K562 (cell line): ENCODE results near the gene ANO1. TPM values are rescaled to one million over a fixed set of nuclear protein-coding genes. Genes with fewer than 3 reads are reported as not detected.

Source experiments
- ARID1B ChIP-seq: fragments of 450-650 bp; IDR thresholded peaks from 2 replicates; pipeline ENCODE4 v1.6.1; 2016; ENCODE audit warnings: antibody characterized with exemption, mild to moderate bottlenecking, inconsistent platforms
- ATF1 ChIP-seq, 2 experiments: fragments of 450-650 bp in 1 of 2; IDR thresholded peaks; 2 replicates each; pipeline ENCODE4 v1.6.1; 2016; ENCODE audit warnings: missing compliant biosample characterization in 1 of 2, missing genetic modification characterization in 1 of 2
- CBFA2T2 ChIP-seq: fragments of 450-650 bp; conservative IDR thresholded peaks from 2 replicates; pipeline ENCODE4 v1.6.1; 2017; ENCODE audit warnings: mild to moderate bottlenecking
- COPS2 ChIP-seq: fragments of 450-650 bp; conservative IDR thresholded peaks from 2 replicates; pipeline ENCODE4 v1.6.1; 2016; ENCODE audit warnings: mild to moderate bottlenecking, moderate library complexity
- DACH1 ChIP-seq: fragments of 450-650 bp; IDR thresholded peaks from 2 replicates; pipeline ENCODE4 v1.6.1; 2018; ENCODE audit not compliant: partially characterized antibody
- FOXM1 ChIP-seq, 2 experiments: fragments of 450-650 bp in 1 of 2; sonication (generic) in 1 of 2; formaldehyde crosslinking in 1 of 2; IDR thresholded peaks; 2 replicates each; pipeline versions ENCODE4 v1.6.1 to v1.9.0; 2017 to 2022; ENCODE audit warnings: low read depth in 2 of 2, mild to moderate bottlenecking in 2 of 2, missing genetic modification reagents in 1 of 2, moderate library complexity in 1 of 2
- HDAC6 ChIP-seq: IDR thresholded peaks from 2 replicates; pipeline ENCODE4 v1.6.1; 2012; ENCODE audit warnings: low read depth, mild to moderate bottlenecking, control low read depth, inconsistent platforms, low read length, moderate library complexity
- HIVEP1 ChIP-seq: fragments of 250-450 bp; sonication (Bioruptor Pico); IDR thresholded peaks from 2 replicates; pipeline ENCODE4 v1.4.0; 2020; ENCODE audit warnings: mild to moderate bottlenecking
- KAT7 ChIP-seq: sonication (generic); formaldehyde crosslinking; IDR thresholded peaks from 2 replicates; pipeline ENCODE4 v1.8.0; 2022; ENCODE audit warnings: missing genetic modification reagents, mild to moderate bottlenecking, borderline replicate concordance
- MTA1 ChIP-seq: fragments of 450-650 bp; IDR thresholded peaks from 2 replicates; pipeline ENCODE4 v1.6.1; 2017; ENCODE audit warnings: borderline replicate concordance
- RBFOX2 ChIP-seq: fragments of 200-400 bp; formaldehyde crosslinking; IDR thresholded peaks from 2 replicates; pipeline ENCODE4 v1.6.1; 2017; ENCODE audit warnings: low read depth, mild to moderate bottlenecking, low read length, moderate library complexity
- RBM39 ChIP-seq: fragments of 200-400 bp; formaldehyde crosslinking; optimal IDR thresholded peaks from 2 replicates; pipeline ENCODE3; 2018; ENCODE audit warnings: low read depth, low read length
- SLC30A9 ChIP-seq: fragments of 250-450 bp; sonication (Bioruptor Pico); IDR thresholded peaks from 2 replicates; pipeline ENCODE4 v1.8.0; 2022; ENCODE audit warnings: mild to moderate bottlenecking, moderate library complexity
- SMARCB1 ChIP-seq: IDR thresholded peaks from 2 replicates; pipeline ENCODE4 v1.6.1; 2011; ENCODE audit warnings: improper control_type of control experiment, low read depth; ENCODE audit not compliant: insufficient read length
- SRSF3 ChIP-seq: fragments of 200-400 bp; formaldehyde crosslinking; IDR thresholded peaks from 2 replicates; pipeline ENCODE4 v1.6.1; 2016; ENCODE audit warnings: mild to moderate bottlenecking, low read length, moderate library complexity; ENCODE audit not compliant: insufficient read depth
- TBP ChIP-seq: optimal IDR thresholded peaks from 2 replicates; pipeline ENCODE3; 2011; ENCODE audit warnings: low read depth, low read length, improper control_type of control experiment
- TRIM28 ChIP-seq: fragments of 450-650 bp; IDR thresholded peaks from 2 replicates; pipeline ENCODE4 v1.6.1; 2017
- TSC22D4 ChIP-seq: fragments of 450-650 bp; IDR thresholded peaks from 2 replicates; pipeline ENCODE4 v1.6.1; 2016; ENCODE audit warnings: missing genetic modification characterization, missing biosample characterization, control low read depth
- U2AF2 ChIP-seq: fragments of 200-400 bp; formaldehyde crosslinking; optimal IDR thresholded peaks from 2 replicates; pipeline ENCODE3; 2017; ENCODE audit warnings: low read depth, mild to moderate bottlenecking, low read length
- ZNF121 ChIP-seq: sonication (generic); formaldehyde crosslinking; conservative IDR thresholded peaks from 2 replicates; pipeline ENCODE4 v1.8.0; 2022; ENCODE audit warnings: missing genetic modification reagents
- ZNF146 ChIP-seq: IDR thresholded peaks from one replicate; pipeline ENCODE4 v1.6.1; 2018; ENCODE audit warnings: missing compliant biosample characterization; ENCODE audit not compliant: unreplicated experiment
- ZNF551 ChIP-seq: fragments of 250-450 bp; sonication (Bioruptor Pico); IDR thresholded peaks from 2 replicates; pipeline ENCODE4 v1.5.0; 2021; ENCODE audit warnings: mild to moderate bottlenecking, moderate library complexity
- polyA plus RNA-seq, 8 experiments: library from polyadenylated mRNA; depleted of rRNA in 4 of 8; stranded (reverse) in 5 of 8; unstranded in 3 of 8; fragments of >200 nt; fragmentation: Nextera tagmentation in 2 of 8; fragmentation: Illumina TruSeq in 1 of 8; extraction: Ambion mirVana in 2 of 8; extraction: Trizol in 1 of 8; gene quantifications; 2 replicates each; pipeline versions ENCODE4 v1.2.1 to v1.2.3, GENCODE V29; 2011 to 2014; ENCODE audit warnings: inconsistent platforms in 1 of 8, missing spikeins in 1 of 8
- total RNA-seq, 7 experiments: library from RNA; depleted of rRNA in 6 of 7; stranded (reverse); fragments of >200 nt in 6 of 7; fragmentation: Illumina TruSeq in 2 of 7; extraction: Trizol in 2 of 7; gene quantifications; 2 replicates each; pipeline versions ENCODE4 v1.2.1 to v1.2.3, GENCODE V29; 2011 to 2021; ENCODE audit warnings: low replicate concordance in 1 of 7
- TF ChIP-seq, protein P1 (sequence below): fragments of 450-650 bp; IDR thresholded peaks from 2 replicates; pipeline ENCODE4 v1.6.1; 2016; ENCODE audit warnings: low read depth

Gene ANO1
- total and polyA plus RNA-seq, 9 of the 15 experiments (the other 6 are each of a cell fraction or from before 2014, with no cell fraction given), result not detected

DNA sequence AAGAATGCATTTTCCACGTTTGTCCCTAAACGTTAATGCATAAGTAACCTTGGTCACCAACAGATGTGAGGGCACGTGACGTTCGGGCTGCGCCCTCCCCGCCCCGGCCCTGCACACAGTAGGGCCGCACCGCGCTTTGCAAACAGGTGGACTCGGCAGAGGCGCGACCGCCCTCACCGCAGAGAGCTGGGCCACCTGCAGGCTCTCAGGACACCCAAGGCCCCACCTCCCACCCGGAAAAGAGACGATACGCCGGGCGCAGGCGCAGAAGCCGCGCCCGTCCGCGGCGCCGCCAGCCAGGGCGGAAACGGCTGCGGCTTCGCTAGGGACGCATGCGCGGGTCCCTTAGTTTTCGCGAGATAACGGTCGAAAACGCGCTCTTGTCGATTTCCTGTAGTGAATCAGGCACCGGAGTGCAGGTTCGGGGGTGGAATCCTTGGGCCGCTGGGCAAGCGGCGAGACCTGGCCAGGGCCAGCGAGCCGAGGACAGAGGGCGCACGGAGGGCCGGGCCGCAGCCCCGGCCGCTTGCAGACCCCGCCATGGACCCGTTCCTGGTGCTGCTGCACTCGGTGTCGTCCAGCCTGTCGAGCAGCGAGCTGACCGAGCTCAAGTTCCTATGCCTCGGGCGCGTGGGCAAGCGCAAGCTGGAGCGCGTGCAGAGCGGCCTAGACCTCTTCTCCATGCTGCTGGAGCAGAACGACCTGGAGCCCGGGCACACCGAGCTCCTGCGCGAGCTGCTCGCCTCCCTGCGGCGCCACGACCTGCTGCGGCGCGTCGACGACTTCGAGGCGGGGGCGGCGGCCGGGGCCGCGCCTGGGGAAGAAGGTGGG, 125.0 kb downstream of the ANO1 start, which contains the start of gene FADD (continued):
- no peak for TF ChIP-seq COPS2
- no peak for TF ChIP-seq DACH1
- TF ChIP-seq KAT7 (CRISPR knock-in tag), result peak; percentile 27; the same call in 1 of the 2 replicates
- no peak for TF ChIP-seq TRIM28
- TF ChIP-seq RBFOX2, result peak; percentile 99
- TF ChIP-seq CBFA2T2, result no peak; the same call in 1 of the 2 replicates
- no peak for TF ChIP-seq SLC30A9 (CRISPR knock-in tag)
- TF ChIP-seq U2AF2, result no peak
- TF ChIP-seq FOXM1 (IDR thresholded peaks at IDR 0.05; ENCODE audit: low read depth), result no peak
- no peak for TF ChIP-seq FOXM1 (CRISPR knock-in tag; IDR thresholded peaks at IDR 0.05; ENCODE audit: low read depth)
- TF ChIP-seq SMARCB1, result no peak
- no peak for TF ChIP-seq MTA1
- TF ChIP-seq TBP, result peak; percentile 78
- TF ChIP-seq ZNF146 (CRISPR knock-in tag), result no peak
- TF ChIP-seq ATF1 (CRISPR knock-in tag; IDR thresholded peaks at IDR 0.05), result no peak
- no peak; the same call in 1 of the 2 replicates for TF ChIP-seq ATF1 (tag; IDR thresholded peaks at IDR 0.05)
- TF ChIP-seq HDAC6, result no peak
- TF ChIP-seq, protein P1, sequence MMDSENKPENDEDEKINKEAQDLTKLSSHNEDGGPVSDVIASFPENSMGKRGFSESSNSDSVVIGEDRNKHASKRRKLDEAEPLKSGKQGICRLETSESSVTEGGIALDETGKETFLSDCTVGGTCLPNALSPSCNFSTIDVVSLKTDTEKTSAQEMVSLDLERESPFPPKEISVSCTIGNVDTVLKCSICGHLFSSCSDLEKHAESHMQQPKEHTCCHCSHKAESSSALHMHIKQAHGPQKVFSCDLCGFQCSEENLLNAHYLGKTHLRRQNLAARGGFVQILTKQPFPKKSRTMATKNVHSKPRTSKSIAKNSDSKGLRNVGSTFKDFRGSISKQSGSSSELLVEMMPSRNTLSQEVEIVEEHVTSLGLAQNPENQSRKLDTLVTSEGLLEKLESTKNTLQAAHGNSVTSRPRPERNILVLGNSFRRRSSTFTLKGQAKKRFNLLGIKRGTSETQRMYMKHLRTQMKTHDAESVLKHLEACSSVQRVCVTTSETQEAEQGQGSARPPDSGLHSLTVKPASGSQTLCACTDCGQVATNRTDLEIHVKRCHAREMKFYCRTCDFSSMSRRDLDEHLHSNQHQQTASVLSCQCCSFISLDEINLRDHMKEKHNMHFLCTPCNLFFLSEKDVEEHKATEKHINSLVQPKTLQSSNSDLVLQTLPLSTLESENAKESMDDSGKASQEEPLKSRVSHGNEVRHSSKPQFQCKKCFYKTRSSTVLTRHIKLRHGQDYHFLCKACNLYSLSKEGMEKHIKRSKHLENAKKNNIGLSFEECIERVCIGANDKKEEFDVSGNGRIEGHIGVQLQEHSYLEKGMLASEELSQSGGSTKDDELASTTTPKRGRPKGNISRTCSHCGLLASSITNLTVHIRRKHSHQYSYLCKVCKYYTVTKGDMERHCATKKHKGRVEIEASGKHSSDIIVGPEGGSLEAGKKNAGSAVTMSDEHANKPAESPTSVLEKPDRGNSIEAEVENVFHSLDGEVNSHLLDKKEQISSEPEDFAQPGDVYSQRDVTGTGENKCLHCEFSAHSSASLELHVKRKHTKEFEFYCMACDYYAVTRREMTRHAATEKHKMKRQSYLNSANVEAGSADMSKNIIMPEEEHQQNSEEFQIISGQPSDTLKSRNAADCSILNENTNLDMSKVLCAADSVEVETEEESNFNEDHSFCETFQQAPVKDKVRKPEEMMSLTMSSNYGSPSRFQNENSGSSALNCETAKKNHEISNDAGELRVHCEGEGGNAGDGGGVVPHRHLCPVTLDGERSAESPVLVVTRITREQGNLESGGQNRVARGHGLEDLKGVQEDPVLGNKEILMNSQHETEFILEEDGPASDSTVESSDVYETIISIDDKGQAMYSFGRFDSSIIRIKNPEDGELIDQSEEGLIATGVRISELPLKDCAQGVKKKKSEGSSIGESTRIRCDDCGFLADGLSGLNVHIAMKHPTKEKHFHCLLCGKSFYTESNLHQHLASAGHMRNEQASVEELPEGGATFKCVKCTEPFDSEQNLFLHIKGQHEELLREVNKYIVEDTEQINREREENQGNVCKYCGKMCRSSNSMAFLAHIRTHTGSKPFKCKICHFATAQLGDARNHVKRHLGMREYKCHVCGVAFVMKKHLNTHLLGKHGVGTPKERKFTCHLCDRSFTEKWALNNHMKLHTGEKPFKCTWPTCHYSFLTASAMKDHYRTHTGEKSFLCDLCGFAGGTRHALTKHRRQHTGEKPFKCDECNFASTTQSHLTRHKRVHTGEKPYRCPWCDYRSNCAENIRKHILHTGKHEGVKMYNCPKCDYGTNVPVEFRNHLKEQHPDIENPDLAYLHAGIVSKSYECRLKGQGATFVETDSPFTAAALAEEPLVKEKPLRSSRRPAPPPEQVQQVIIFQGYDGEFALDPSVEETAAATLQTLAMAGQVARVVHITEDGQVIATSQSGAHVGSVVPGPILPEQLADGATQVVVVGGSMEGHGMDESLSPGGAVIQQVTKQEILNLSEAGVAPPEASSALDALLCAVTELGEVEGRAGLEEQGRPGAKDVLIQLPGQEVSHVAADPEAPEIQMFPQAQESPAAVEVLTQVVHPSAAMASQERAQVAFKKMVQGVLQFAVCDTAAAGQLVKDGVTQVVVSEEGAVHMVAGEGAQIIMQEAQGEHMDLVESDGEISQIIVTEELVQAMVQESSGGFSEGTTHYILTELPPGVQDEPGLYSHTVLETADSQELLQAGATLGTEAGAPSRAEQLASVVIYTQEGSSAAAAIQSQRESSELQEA, result no peak
- no peak for TF ChIP-seq HIVEP1
- TF ChIP-seq ZNF121 (CRISPR knock-in tag), result no peak
- no peak for TF ChIP-seq TSC22D4 (tag)
- no peak for TF ChIP-seq RBM39
- TF ChIP-seq SRSF3, result no peak
- no peak for TF ChIP-seq ZNF551 (CRISPR knock-in tag)
- TF ChIP-seq ARID1B, result no peak
